ENCODE measurements around the gene ATP5PB.

ATP5PB gene

GRCh38 chr1:111509997-111510375 is 60.7 kb downstream of the ATP5PB start:
- DNase-seq: no peak

- DNase-seq: no peak
These were observed 62.1 kb downstream of the ATP5PB start for GRCh38 chr1:111511370-111511769.
